ENCODE results near the gene SYNM.

DNA sequence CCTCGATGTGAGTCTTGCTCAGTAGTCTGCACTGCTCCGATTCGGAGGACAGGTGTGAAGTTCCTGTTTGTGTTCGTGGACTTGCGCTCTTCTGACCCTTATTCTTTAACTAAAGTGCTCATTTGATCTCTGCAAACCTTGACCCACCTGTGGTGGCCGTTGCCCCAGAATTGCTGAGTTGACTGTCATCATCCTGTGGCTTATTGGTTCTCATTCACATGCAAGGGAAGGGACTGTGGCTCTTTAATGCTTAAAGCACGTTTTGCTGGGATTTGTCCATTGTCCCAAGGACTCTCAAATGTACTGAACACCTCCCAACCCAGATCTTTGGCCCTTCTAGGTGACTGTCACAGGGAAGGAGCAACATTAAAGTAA lies 13.4 kb downstream of the SYNM start:
- no peak for TF ChIP-seq POLR2A (IDR thresholded peaks at IDR 0.05)
- TF ChIP-seq, protein P1, sequence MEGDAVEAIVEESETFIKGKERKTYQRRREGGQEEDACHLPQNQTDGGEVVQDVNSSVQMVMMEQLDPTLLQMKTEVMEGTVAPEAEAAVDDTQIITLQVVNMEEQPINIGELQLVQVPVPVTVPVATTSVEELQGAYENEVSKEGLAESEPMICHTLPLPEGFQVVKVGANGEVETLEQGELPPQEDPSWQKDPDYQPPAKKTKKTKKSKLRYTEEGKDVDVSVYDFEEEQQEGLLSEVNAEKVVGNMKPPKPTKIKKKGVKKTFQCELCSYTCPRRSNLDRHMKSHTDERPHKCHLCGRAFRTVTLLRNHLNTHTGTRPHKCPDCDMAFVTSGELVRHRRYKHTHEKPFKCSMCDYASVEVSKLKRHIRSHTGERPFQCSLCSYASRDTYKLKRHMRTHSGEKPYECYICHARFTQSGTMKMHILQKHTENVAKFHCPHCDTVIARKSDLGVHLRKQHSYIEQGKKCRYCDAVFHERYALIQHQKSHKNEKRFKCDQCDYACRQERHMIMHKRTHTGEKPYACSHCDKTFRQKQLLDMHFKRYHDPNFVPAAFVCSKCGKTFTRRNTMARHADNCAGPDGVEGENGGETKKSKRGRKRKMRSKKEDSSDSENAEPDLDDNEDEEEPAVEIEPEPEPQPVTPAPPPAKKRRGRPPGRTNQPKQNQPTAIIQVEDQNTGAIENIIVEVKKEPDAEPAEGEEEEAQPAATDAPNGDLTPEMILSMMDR (IDR thresholded peaks at IDR 0.05): no peak

Measured in Peyer's patch (tissue), 4 donors.